GM12878 (cell line): Measurements from ENCODE around the gene OGDHL. TPM values are rescaled to one million over a fixed set of nuclear protein-coding genes. Genes with fewer than 3 reads are reported as not detected.

Experiments
- ATAC-seq: fragments of 200-7000 bp; cut with Tn5 transposase; 3 replicates; pipeline ENCODE4 v1.9.1; 2020; ENCODE audit warnings: mild to moderate bottlenecking, moderate library complexity
- BruUV-seq: library from RNA; stranded (reverse); fragments of 400-500 nt; replicated peaks from 2 replicates; lab custom pipeline; 2021; lab: Mats Ljungman, UMichigan
- CTCF ChIA-PET: fragments of 300-600 bp; sonication (Branson Sonifier 250); formaldehyde crosslinking; extraction: SDS; loops from one replicate; lab custom pipeline; 2021; ENCODE audit warnings: inconsistent platforms; lab: Yijun Ruan, JAX
- POLR2A ChIA-PET: fragments of 350-600 bp; formaldehyde crosslinking; extraction: SDS; loops from one replicate; lab custom pipeline; 2021; ENCODE audit warnings: inconsistent platforms; lab: Charles Lee
- RAD21 ChIA-PET: fragments of 300-600 bp; sonication (Branson Sonifier 250); formaldehyde crosslinking; loops from one replicate; lab custom pipeline; 2023; ENCODE audit warnings: antibody characterized with exemption; ENCODE audit not compliant: unreplicated experiment; lab: Charles Lee
- SMC1A ChIA-PET: fragments of 300-600 bp; sonication (Branson Sonifier 250); formaldehyde crosslinking; loops from one replicate; lab custom pipeline; 2023; ENCODE audit not compliant: unreplicated experiment, uncharacterized antibody; lab: Charles Lee
- DNase-seq: peaks from one replicate; pipeline ENCODE4 v3.0.0-alpha.2; 2011; ENCODE audit warnings: low read depth, low spot score
- FAIRE-seq: peaks from 3 replicates; lab custom pipeline; 2011; peaks lifted over from hg19 to GRCh38; lab: Jason Lieb, UNC
- H2AFZ ChIP-seq: 2 replicates; pipeline ENCODE4 v1.6.0; 2011; ENCODE audit warnings: low read depth, low read length, control low read depth; ENCODE audit not compliant: control insufficient read depth
- H3K27ac ChIP-seq: 2 replicates; pipeline ENCODE4 v1.5.1; 2011; ENCODE audit warnings: control low read depth; ENCODE audit not compliant: control insufficient read depth, insufficient read depth
- H3K27me3 ChIP-seq, 2 experiments: replicated peaks in 1 of 2; 2 replicates each; pipeline versions ENCODE4 v1.6.0 to v1.6.1; 2011; ENCODE audit warnings: low read length in 1 of 2; ENCODE audit not compliant: control insufficient read depth in 2 of 2, insufficient read depth in 2 of 2
- H3K36me3 ChIP-seq, 2 experiments: 2 replicates each; pipeline ENCODE4 v1.5.1; 2011; ENCODE audit warnings: low read length in 1 of 2; ENCODE audit not compliant: control insufficient read depth in 2 of 2, insufficient read depth in 2 of 2
- H3K4me1 ChIP-seq: 2 replicates; pipeline ENCODE4 v1.6.1; 2011; ENCODE audit warnings: mild to moderate bottlenecking, low read length, moderate library complexity, mixed read lengths; ENCODE audit not compliant: control insufficient read depth, insufficient read depth
- H3K4me2 ChIP-seq: 2 replicates; pipeline ENCODE4 v1.6.0; 2011; ENCODE audit warnings: control low read depth; ENCODE audit not compliant: control insufficient read depth, insufficient read depth
- H3K4me3 ChIP-seq: fragments of 200-600 bp; sonication (generic); 2 replicates; pipeline ENCODE4 v1.5.1; 2016
- H3K79me2 ChIP-seq: 2 replicates; pipeline ENCODE4 v1.6.0; 2011; ENCODE audit warnings: low read length; ENCODE audit not compliant: control insufficient read depth, insufficient read depth
- H3K9ac ChIP-seq: 2 replicates; pipeline ENCODE4 v1.8.0; 2011; ENCODE audit warnings: low read length, control low read depth, mixed read lengths; ENCODE audit not compliant: control insufficient read depth, insufficient read depth
- H3K9me3 ChIP-seq: replicated peaks from 3 replicates; pipeline ENCODE4 v1.5.1; 2011; ENCODE audit warnings: mild to moderate bottlenecking, low read length; ENCODE audit not compliant: control insufficient read depth, insufficient read depth
- H4K20me1 ChIP-seq: 2 replicates; pipeline ENCODE4 v1.6.0; 2011; ENCODE audit not compliant: control insufficient read depth, insufficient read depth
- ATF7 ChIP-seq: fragments of 450-650 bp; IDR thresholded peaks from 2 replicates; pipeline ENCODE4 v1.6.1; 2016; ENCODE audit warnings: low read depth, mild to moderate bottlenecking
- EGR1 ChIP-seq, 2 experiments: IDR thresholded peaks; 1 replicate in 1 of 2; 2 replicates in 1 of 2; pipeline ENCODE4 v1.6.1; 2011 to 2012; ENCODE audit warnings: low read depth in 2 of 2, low read length in 2 of 2, borderline replicate concordance in 1 of 2, mild to moderate bottlenecking in 1 of 2, moderate library complexity in 1 of 2
- EP300 ChIP-seq, 2 experiments: fragments of 150-350 bp in 1 of 2; IDR thresholded peaks; 2 replicates each; pipeline ENCODE4 v1.6.1; 2011 to 2012; ENCODE audit warnings: low read depth in 2 of 2, low read length in 2 of 2, borderline replicate concordance in 1 of 2, improper control_type of control experiment in 1 of 2, inconsistent platforms in 1 of 2; ENCODE audit not compliant: control insufficient read depth in 1 of 2
- JUNB ChIP-seq: IDR thresholded peaks from 2 replicates; pipeline ENCODE4 v1.6.1; 2016; ENCODE audit warnings: antibody characterized with exemption, mild to moderate bottlenecking
- POLR2AphosphoS5 ChIP-seq: IDR thresholded peaks from 2 replicates; pipeline ENCODE4 v1.6.1; 2011; ENCODE audit warnings: mild to moderate bottlenecking, low read length, inconsistent platforms
- TARDBP ChIP-seq: IDR thresholded peaks from 2 replicates; pipeline ENCODE4 v1.6.1; 2016; ENCODE audit warnings: borderline replicate concordance
- WGBS: methylation state at CpG from one replicate; pipeline ENCODE4 v1.1.6; 2016; ENCODE audit warnings: low lambda C conversion rate; ENCODE audit not compliant: insufficient replicate concordance, insufficient coverage; ENCODE audit errors: missing lambda C conversion rate; 5-methylcytosine and 5-hydroxymethylcytosine counted together
- in situ Hi-C: fragments of 300-500 bp; cut with MboI; formaldehyde crosslinking; loops from 9 replicates; pipeline ENCODE4 v1.14.3; 2018; ENCODE audit warnings: mixed read lengths
- intact Hi-C: fragments of 100-400 bp; cut with micrococcal nuclease; formaldehyde crosslinking; loops from one replicate; pipeline ENCODE4 v1.14.2; 2022; ENCODE audit not compliant: unreplicated experiment
- polyA plus RNA-seq, 11 experiments: library from polyadenylated mRNA; depleted of rRNA in 4 of 11; unstranded in 6 of 11; stranded (reverse) in 5 of 11; fragments of >200 nt; fragmentation: Nextera tagmentation in 4 of 11; fragmentation: Illumina TruSeq in 1 of 11; extraction: Ambion mirVana in 4 of 11; extraction: Trizol in 1 of 11; gene quantifications; 1 replicate in 1 of 11; 2 replicates in 10 of 11; pipeline versions ENCODE4 v1.2.1 to v1.2.3, GENCODE V29; 2011 to 2016; ENCODE audit warnings: inconsistent platforms in 2 of 11, missing spikeins in 2 of 11, low read depth in 1 of 11
- total RNA-seq, 4 experiments: library from RNA; depleted of rRNA in 3 of 4; stranded (reverse); fragments of >200 nt in 3 of 4; fragmentation: Illumina TruSeq in 1 of 4; extraction: Trizol in 1 of 4; gene quantifications; 2 replicates each; pipeline versions ENCODE4 v1.2.1 to v1.2.3, GENCODE V29; 2013 to 2021
- TF ChIP-seq, protein P1 (sequence below): IDR thresholded peaks from 2 replicates; pipeline ENCODE4 v1.6.1; 2011; ENCODE audit warnings: low read depth, mild to moderate bottlenecking, low read length, moderate library complexity, borderline replicate concordance; ENCODE audit errors: extremely low read depth

OGDHL gene
- total and polyA plus RNA-seq, 10 of the 15 experiments (the other 5 are each of a cell fraction or from before 2014, with no cell fraction given): 0.02 to 13.3 (median 0.34) TPM

DNA sequence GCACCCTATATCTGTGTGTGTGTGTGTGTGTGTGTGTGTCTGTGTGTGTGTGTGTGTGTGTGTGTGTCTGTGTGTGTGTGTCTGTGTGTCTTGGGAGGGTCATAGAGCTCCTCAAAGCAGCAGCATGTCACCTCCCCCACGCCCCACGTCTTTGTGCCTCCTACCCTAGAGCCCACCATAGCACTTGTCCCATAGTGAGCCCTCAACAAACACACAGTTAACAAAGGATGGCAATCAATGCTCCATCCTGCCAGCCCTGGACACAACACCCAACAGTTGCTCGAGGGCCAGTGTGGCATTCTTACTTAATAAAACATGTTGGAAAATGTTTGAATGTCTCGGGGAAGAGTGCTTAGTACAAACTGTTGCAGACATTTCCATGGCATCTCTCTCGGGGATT is 52.2 kb downstream of the OGDHL start:
- no peaks in the 10 kb centered on the region for H3K27me3 ChIP-seq

GRCh38 chr10:49707585-49707984 is 54.5 kb downstream of the OGDHL start:
- Histone ChIP-seq H3K27me3 (no peaks in the 10 kb centered on the region; a peak in 1 of 4 replicates), H4K20me1 (no peaks in the 10 kb centered on the region), H3K27ac (no peak overlapping the region), H3K36me3 (no peaks in the 10 kb centered on the region), H3K4me2 (no peak overlapping the region), H3K4me3 (no peak overlapping the region), H3K9me3 (no peaks in the 10 kb centered on the region), H3K9ac (no peak overlapping the region), H2AFZ (no peak overlapping the region), H3K4me1 (no peaks in the 10 kb centered on the region), H3K79me2 (no peaks in the 10 kb centered on the region)
- TF ChIP-seq POLR2AphosphoS5 (no peak), EGR1 (IDR thresholded peaks at IDR 0.05; ENCODE audit: borderline replicate concordance in 1 of 2, low read depth in 2 of 2, low read length in 2 of 2) (no peak), JUNB (no peak), ATF7 (no peak)
- TF ChIP-seq, protein P1, sequence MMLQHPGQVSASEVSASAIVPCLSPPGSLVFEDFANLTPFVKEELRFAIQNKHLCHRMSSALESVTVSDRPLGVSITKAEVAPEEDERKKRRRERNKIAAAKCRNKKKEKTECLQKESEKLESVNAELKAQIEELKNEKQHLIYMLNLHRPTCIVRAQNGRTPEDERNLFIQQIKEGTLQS: no peak
- DNase-seq (no peak), ATAC-seq (no peak), FAIRE-seq (peak; percentile 27)
- 0% methylated on average over 3 of the region's 3 CpGs for WGBS
- ChIA-PET SMC1A (no interaction called here), RAD21 (no interaction called here), CTCF (no interaction called here), POLR2A (no interaction called here)
- in situ Hi-C loops (no loop called here), intact Hi-C loops (no loop called here)
- no TSS peak for BruUV-seq

More for the DNA sequence above, 52.2 kb downstream of the OGDHL start:
- BruUV-seq: no TSS peak
- ChIA-PET CTCF (interaction anchor here (1.6 kb wide), 1 partner anchor 10 kb away, joined by 5 read pairs; no protein-coding TSS in a partner anchor), RAD21 (no interaction called here), SMC1A (no interaction called here), POLR2A (no interaction called here)
- Histone ChIP-seq H2AFZ (no peak overlapping the region), H3K4me3 (no peak overlapping the region), H3K4me1 (no peaks in the 10 kb centered on the region), H4K20me1 (no peaks in the 10 kb centered on the region), H3K27ac (no peak overlapping the region), H3K9ac (no peak overlapping the region), H3K9me3 (no peaks in the 10 kb centered on the region), H3K36me3 (no peaks in the 10 kb centered on the region), H3K4me2 (no peak overlapping the region), H3K79me2 (no peaks in the 10 kb centered on the region)
- DNase-seq (no peak), FAIRE-seq (no peak), ATAC-seq (no peak)
- 7% methylated on average over 5 of the region's 5 CpGs for WGBS
- intact Hi-C loops (no loop called here), in situ Hi-C loops (no loop called here)
- no peak for TF ChIP-seq EP300 (IDR thresholded peaks at IDR 0.05; ENCODE audit: borderline replicate concordance in 1 of 2, control insufficient read depth in 1 of 2, low read depth in 2 of 2, low read length in 2 of 2)
- TF ChIP-seq TARDBP: no peak
